ENCODE results near the gene CMTM1. TPM values are rescaled to one million over a fixed set of nuclear protein-coding genes. Genes with fewer than 3 reads are reported as not detected.

The CMTM1 gene
- total RNA-seq, 2 experiments from 2014 or later, result 10.6 to 13.5 TPM

DNA sequence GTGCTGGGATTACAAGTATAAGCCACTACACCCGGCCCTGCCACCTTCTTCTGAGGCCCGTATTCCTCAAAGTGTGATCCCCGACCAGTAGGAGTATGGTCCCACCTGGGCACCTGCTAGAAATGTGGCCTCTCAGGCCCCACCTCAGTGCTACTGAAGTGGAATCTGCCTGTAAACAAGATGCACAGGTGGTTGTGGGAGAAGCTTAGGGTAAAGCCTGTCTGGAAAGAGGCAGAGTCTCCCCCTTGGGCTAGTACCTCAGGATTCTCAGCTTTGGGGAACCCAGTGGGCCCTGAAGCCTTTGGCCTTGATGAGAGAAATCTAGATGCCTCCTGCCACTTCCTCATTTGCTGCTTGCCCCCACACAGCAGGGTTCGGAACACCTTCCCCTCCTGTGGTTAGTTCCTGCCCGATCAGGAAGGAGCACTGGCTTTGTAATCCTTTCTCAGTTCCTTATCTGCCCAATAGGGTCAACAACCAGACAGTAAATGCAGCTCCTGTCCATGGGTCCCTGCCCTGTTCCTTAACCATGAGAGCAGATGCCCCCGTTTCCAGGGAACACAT, 41.6 kb upstream of the CMTM1 start:
- no peaks in the 10 kb centered on the region for H3K27me3 Mint-ChIP-seq
- peaks cover 68% of the 10 kb centered on the region for H3K4me1 Mint-ChIP-seq
- peak overlapping the region; percentile 74 for H3K4me3 Mint-ChIP-seq
- peaks cover 7% of the 10 kb centered on the region for H3K36me3 Mint-ChIP-seq
- peak overlapping the region; percentile 88 for H3K27ac Mint-ChIP-seq
- ATAC-seq (ENCODE audit: low read depth) (peak; percentile 8), DNase-seq (peak; percentile 52)
- no peaks in the 10 kb centered on the region for H3K9me3 Mint-ChIP-seq
- POLR2A ChIA-PET, result interaction anchor here (0.9 to 10.0 kb wide), 6 partner anchors 10 to 79 kb away, joined by 3 to 157 read pairs (median 4); partner anchors contain the start of genes CKLF, CMTM3 and TK2

DNA sequence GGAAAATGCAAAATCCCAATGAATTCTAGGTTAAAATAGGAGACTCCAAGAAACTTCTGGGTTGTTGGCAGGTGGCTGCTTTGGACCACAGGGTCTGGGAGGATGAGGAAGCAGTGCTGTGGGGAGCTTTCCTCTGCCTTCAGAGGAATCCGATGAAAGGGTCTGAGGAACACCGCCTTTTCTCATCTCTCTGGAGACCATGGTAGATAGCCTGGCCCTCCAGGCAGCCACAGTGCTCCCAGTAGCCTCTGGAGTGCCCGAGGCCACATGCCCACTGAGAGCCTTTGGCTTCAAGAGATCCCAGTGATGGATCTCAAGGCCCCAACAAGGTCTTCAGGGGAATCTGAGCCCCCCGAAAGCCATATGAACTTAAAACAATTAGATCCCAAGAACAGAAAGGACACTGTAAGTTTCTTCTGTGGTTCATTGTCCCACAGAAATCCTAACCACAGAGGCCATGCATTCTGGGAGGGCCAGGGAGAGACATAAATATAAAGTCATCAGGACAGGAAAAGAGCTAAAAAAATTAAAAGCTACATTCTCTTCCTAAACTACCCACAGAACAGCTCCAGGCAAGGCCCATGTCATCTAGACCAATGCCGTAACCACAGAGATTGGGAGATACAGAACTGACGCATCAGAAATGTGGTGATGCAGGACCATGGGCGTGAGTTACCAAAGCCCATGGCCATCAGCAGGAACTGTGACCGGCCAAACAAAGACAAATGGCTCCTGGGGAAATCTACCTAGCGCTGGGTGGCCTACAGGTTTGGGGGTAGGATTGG, 40.7 kb upstream of the CMTM1 start:
- POLR2A ChIA-PET, result interaction anchor here (0.8 to 10.0 kb wide), 4 partner anchors 14 to 78 kb away, joined by 3 to 157 read pairs (median 16); partner anchors contain the start of genes CKLF, CMTM3 and TK2
- Mint-ChIP-seq H3K4me3 (no peak overlapping the region), H3K27ac (peak overlapping the region; percentile 88)

DNA sequence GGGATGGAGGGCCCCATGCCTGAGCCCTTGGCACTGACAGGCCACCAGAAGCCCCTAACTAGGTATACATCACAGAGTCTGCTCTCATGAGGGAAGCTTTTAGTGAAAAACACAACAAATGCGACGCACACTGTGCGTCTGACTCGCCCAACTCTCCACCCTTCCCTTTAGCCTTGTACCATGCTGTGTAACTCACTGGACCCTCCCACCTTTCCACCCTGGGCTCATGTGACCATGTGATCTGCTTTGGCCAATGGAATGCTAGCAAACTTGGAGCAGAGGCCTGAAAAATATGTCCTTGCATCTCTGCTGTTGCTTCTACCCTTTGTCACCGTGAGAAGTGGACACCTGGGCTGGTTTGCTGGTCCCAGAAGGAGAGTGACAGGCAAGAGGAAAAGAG, 37.9 kb upstream of the CMTM1 start:
- H3K27ac Mint-ChIP-seq, result no peak overlapping the region
- peaks cover 34% of the 10 kb centered on the region for H3K4me1 Mint-ChIP-seq
- DNase-seq, result no peak
- no peaks in the 10 kb centered on the region for H3K9me3 Mint-ChIP-seq
- peaks cover 8% of the 10 kb centered on the region for H3K36me3 Mint-ChIP-seq
- no peak overlapping the region for H3K4me3 Mint-ChIP-seq
- ATAC-seq (ENCODE audit: low read depth), result no peak
- H3K27me3 Mint-ChIP-seq, result no peaks in the 10 kb centered on the region
- POLR2A ChIA-PET, result interaction anchor here (10.0 kb wide), 1 partner anchor 21 kb away, joined by 157 read pairs; the partner anchor contains the start of genes CKLF and TK2

More for the DNA sequence above, 40.7 kb upstream of the CMTM1 start:
- Mint-ChIP-seq H3K9me3 (no peaks in the 10 kb centered on the region), H3K27me3 (no peaks in the 10 kb centered on the region), H3K4me1 (peaks cover 60% of the 10 kb centered on the region), H3K36me3 (peaks cover 8% of the 10 kb centered on the region)
- no peak for DNase-seq
- no peak for ATAC-seq (ENCODE audit: low read depth)

DNA sequence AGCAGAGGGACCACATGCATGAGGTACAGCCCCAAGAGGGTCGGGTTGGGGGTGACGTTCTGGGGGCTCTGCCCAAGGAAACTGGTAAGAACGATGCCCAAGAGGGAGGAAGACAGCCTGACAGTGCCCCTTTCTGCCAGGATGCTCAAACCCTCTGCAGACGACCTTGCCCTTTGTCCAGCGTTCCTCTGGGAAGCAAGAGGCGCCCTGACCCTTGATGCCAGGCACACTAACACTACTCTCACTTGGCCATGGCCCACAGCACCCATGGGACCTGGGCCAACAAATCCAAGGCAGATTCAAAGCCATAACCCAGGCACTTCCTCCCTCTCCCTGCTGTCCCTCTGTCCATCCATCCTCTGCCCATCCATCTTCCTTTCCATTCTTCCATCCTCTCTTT, 36.8 kb upstream of the CMTM1 start:
- Mint-ChIP-seq H3K4me3 (no peak overlapping the region), H3K9me3 (no peaks in the 10 kb centered on the region), H3K36me3 (peaks cover 8% of the 10 kb centered on the region), H3K27me3 (no peaks in the 10 kb centered on the region), H3K27ac (peak overlapping the region; percentile 37), H3K4me1 (peaks cover 25% of the 10 kb centered on the region)
- no peak for DNase-seq
- no peak for ATAC-seq (ENCODE audit: low read depth)
- POLR2A ChIA-PET, result interaction anchor here (2.3 kb wide), 1 partner anchor 23 kb away, joined by 5 read pairs; the partner anchor contains the start of gene CKLF

DNA sequence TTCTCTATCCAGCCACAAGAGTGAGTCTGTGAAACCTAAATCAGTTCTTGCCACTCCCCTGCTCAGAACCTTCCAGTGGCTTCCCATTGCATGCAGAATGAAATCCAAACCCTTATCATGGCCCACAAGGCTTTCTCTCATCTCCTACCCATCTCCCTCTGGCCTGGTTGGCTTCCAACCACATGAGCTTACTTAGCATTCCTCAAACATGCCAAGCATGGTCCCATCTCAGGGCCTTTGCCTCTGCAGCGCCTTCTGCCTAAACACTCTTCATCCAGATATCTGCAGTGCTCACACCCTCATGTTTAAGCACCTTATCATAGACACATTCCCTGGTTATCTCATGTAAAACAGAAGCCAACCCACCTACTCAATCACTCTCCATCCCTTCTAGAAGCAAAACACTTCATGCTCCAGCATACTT, 31.9 kb upstream of the CMTM1 start:
- no peaks in the 10 kb centered on the region for H3K9me3 Mint-ChIP-seq

GRCh38 chr16:66536525-66536924, 29.7 kb upstream of the CMTM1 start:
- Mint-ChIP-seq H3K4me1 (peaks cover 20% of the 10 kb centered on the region), H3K4me3 (no peak overlapping the region), H3K9me3 (no peaks in the 10 kb centered on the region), H3K27me3 (no peaks in the 10 kb centered on the region), H3K36me3 (no peaks in the 10 kb centered on the region), H3K27ac (no peak overlapping the region)
- POLR2A ChIA-PET, result interaction anchor here (1.0 to 1.3 kb wide), 2 partner anchors 11 to 12 kb away, joined by 3 read pairs; no protein-coding TSS in a partner anchor
- DNase-seq (no peak), ATAC-seq (ENCODE audit: low read depth) (no peak)

More for the DNA sequence above, 31.9 kb upstream of the CMTM1 start:
- DNase-seq (no peak), ATAC-seq (ENCODE audit: low read depth) (no peak)
- Mint-ChIP-seq H3K27ac (no peak overlapping the region), H3K4me1 (peaks cover 9% of the 10 kb centered on the region), H3K4me3 (no peak overlapping the region), H3K36me3 (peaks cover 2% of the 10 kb centered on the region), H3K27me3 (no peaks in the 10 kb centered on the region)
- POLR2A ChIA-PET, result interaction anchor here (1.3 kb wide), 1 partner anchor 10 kb away, joined by 4 read pairs; no protein-coding TSS in a partner anchor

- Mint-ChIP-seq H3K27me3 (no peaks in the 10 kb centered on the region), H3K4me3 (no peak overlapping the region), H3K9me3 (no peaks in the 10 kb centered on the region), H3K36me3 (no peaks in the 10 kb centered on the region), H3K27ac (no peak overlapping the region), H3K4me1 (peaks cover 20% of the 10 kb centered on the region)
- no peak for ATAC-seq (ENCODE audit: low read depth)
- POLR2A ChIA-PET, result interaction anchor here (1.0 to 1.3 kb wide), 2 partner anchors 10 to 13 kb away, joined by 3 read pairs; no protein-coding TSS in a partner anchor
- no peak for DNase-seq
Measured at GRCh38 chr16:66537236-66537635, 29.0 kb upstream of the CMTM1 start.

- POLR2A ChIA-PET, result interaction anchor here (0.7 to 2.0 kb wide), 4 partner anchors 13 to 59 kb away, joined by 3 to 6 read pairs (median 4); partner anchors contain the start of gene CKLF
- no peak overlapping the region for H3K4me3 Mint-ChIP-seq
- no peaks in the 10 kb centered on the region for H3K9me3 Mint-ChIP-seq
- peak overlapping the region; percentile 3 for H3K27ac Mint-ChIP-seq
- H3K27me3 Mint-ChIP-seq, result no peaks in the 10 kb centered on the region
- peaks cover 20% of the 10 kb centered on the region for H3K4me1 Mint-ChIP-seq
- ATAC-seq (ENCODE audit: low read depth) (no peak), DNase-seq (no peak)
- no peaks in the 10 kb centered on the region for H3K36me3 Mint-ChIP-seq
Measured at GRCh38 chr16:66538910-66539309, 27.3 kb upstream of the CMTM1 start.

GRCh38 chr16:66539623-66540469, 26.4 kb upstream of the CMTM1 start:
- no peaks in the 10 kb centered on the region for H3K27me3 Mint-ChIP-seq
- H3K36me3 Mint-ChIP-seq, result no peaks in the 10 kb centered on the region
- H3K4me3 Mint-ChIP-seq, result peak overlapping the region; percentile 35
- peak; percentile 36 for ATAC-seq (ENCODE audit: low read depth)
- H3K27ac Mint-ChIP-seq, result no peak overlapping the region
- H3K4me1 Mint-ChIP-seq, result peaks cover 23% of the 10 kb centered on the region
- POLR2A ChIA-PET, result interaction anchor here (0.7 to 2.0 kb wide), 6 partner anchors 9 to 64 kb away, joined by 3 to 6 read pairs (median 4); partner anchors contain the start of gene CKLF
- H3K9me3 Mint-ChIP-seq, result no peaks in the 10 kb centered on the region
- DNase-seq, result no peak

DNA sequence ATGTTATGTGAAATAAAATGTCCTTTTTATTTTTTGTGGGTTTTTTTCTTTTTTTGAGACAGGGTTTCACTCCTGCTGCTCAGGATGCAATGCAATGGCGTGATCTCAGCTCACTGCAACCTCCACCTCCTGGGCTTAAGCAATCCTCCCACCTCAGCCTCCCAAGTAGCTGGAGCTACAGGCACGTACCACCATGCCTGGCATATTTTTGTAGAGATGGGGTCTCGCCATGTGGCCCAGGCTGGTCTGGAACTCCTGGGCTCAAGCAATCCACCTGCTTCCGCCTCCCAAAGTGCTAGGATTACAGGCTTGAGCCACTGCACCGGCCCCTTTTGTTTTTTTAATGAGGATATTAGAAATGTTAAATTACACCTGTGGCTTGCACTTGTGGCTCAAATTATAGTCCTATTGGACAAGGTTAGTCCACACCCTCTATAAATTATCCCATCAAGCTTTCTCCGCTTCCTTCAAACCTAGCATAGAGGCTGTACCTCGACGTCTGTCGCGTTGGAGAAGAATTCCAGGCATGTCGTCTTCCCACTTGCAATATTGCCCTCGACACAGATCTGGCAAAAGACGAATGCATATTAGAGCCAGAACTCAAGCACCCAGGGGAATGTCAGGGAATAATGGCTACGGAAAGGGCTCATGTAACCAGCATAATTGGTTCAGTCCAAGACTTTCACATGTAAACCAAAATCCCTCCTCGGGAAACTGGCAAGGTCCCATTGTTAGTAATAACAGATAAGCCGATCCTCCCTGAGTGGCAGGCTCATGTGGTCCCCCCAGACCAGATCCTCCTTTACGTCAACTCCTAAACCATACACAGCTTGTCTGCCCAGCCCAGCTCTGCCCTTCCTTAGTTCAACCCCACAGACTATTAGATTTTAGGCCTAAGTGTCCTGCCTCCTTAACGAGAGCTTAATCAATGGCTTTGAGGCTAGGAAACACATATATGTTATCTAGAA, 24.6 kb upstream of the CMTM1 start:
- Mint-ChIP-seq H3K9me3 (no peaks in the 10 kb centered on the region), H3K4me3 (no peak overlapping the region), H3K4me1 (peaks cover 26% of the 10 kb centered on the region), H3K27me3 (no peaks in the 10 kb centered on the region), H3K27ac (no peak overlapping the region), H3K36me3 (no peaks in the 10 kb centered on the region)
- DNase-seq, result no peak
- POLR2A ChIA-PET, result interaction anchor here (1.0 kb wide), 1 partner anchor 8 kb away, joined by 3 read pairs; no protein-coding TSS in a partner anchor
- no peak for ATAC-seq (ENCODE audit: low read depth)

DNA sequence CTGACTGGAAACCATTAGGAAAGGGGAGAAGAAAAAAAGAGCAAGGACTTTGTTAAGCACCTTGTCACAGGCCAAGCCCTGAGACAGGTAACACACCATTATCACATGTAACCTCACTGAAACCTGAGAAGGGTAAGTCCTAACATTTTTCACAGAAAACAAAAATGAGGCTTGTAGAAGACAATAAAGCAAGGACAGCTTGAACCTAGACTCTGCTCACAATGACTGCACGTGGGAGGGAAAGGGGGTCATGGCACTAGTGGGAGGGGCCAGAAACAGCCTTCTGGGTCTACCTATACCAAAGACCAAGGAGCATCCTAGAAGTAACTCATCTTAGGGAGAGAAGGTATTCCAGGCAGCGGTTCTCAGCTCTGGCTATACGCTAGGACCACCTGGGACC, 23.8 kb upstream of the CMTM1 start:
- H3K4me3 Mint-ChIP-seq, result no peak overlapping the region
- ATAC-seq (ENCODE audit: low read depth), result no peak
- H3K4me1 Mint-ChIP-seq, result peaks cover 26% of the 10 kb centered on the region
- DNase-seq, result no peak
- H3K9me3 Mint-ChIP-seq, result no peaks in the 10 kb centered on the region
- H3K36me3 Mint-ChIP-seq, result no peaks in the 10 kb centered on the region
- POLR2A ChIA-PET, result interaction anchor here (13.2 kb wide), 1 partner anchor 18 kb away, joined by 157 read pairs; no protein-coding TSS in a partner anchor
- no peaks in the 10 kb centered on the region for H3K27me3 Mint-ChIP-seq
- no peak overlapping the region for H3K27ac Mint-ChIP-seq

GRCh38 chr16:66543541-66543940, 22.7 kb upstream of the CMTM1 start:
- H3K36me3 Mint-ChIP-seq, result no peaks in the 10 kb centered on the region
- ATAC-seq (ENCODE audit: low read depth) (no peak), DNase-seq (no peak)
- H3K9me3 Mint-ChIP-seq, result no peaks in the 10 kb centered on the region
- no peak overlapping the region for H3K27ac Mint-ChIP-seq
- no peak overlapping the region for H3K4me3 Mint-ChIP-seq
- peaks cover 32% of the 10 kb centered on the region for H3K4me1 Mint-ChIP-seq
- no peaks in the 10 kb centered on the region for H3K27me3 Mint-ChIP-seq
- POLR2A ChIA-PET, result interaction anchor here (1.2 to 13.2 kb wide), 2 partner anchors 9 to 19 kb away, joined by 3 to 157 read pairs; partner anchors contain the start of gene CKLF
